Transverse colon (tissue), 3 donors: ENCODE data around the gene KLHL12.

Experiments used
- POLR2A ChIP-seq: fragments of 450-650 bp; IDR thresholded peaks from one replicate; pipeline ENCODE4 v1.6.1; 2016; ENCODE audit warnings: antibody characterized with exemption, mild to moderate bottlenecking, moderate library complexity
- TF ChIP-seq, protein P1 (sequence below), 5 experiments: fragments of 200-600 bp in 3 of 5; fragments of 450-650 bp in 2 of 5; sonication (generic) in 3 of 5; IDR thresholded peaks; 1 replicate in 2 of 5; 2 replicates in 3 of 5; pipeline ENCODE4 v1.5.1; 2016 to 2017; ENCODE audit warnings: antibody characterized with exemption in 5 of 5, inconsistent platforms in 3 of 5, mild to moderate bottlenecking in 2 of 5, moderate library complexity in 1 of 5

DNA sequence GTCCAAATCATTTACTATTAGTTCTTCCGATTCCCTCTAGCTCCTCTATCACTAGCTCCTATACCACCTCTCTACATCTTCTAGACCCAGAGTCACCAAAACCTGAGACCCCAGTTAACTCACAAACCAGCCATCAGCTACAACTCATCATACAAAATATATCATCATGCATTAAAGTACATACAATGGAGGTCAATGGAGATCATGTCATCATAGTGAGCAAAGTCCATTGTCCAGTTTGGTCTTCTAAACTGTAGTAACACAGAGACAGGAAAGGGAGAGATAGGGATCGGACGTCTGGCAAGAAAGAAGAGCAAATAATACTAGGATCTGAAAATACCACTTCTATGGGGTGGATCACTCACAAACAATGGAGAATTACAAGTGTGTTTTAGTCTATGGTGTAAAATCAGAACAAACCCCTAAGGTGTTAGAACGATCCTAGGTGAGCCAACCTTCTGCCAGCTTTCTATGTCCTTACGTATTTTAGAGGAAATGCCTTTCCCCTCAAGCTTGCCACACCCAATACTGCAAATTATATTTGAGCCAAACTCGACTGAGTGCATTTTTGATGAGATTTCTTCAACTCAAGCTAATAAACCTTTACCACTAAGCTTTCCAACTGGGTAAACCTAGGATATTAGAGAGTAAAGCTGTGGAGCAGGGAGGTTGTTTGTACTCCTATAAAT is 27.2 kb upstream of the KLHL12 start:
- TF ChIP-seq, protein P1, sequence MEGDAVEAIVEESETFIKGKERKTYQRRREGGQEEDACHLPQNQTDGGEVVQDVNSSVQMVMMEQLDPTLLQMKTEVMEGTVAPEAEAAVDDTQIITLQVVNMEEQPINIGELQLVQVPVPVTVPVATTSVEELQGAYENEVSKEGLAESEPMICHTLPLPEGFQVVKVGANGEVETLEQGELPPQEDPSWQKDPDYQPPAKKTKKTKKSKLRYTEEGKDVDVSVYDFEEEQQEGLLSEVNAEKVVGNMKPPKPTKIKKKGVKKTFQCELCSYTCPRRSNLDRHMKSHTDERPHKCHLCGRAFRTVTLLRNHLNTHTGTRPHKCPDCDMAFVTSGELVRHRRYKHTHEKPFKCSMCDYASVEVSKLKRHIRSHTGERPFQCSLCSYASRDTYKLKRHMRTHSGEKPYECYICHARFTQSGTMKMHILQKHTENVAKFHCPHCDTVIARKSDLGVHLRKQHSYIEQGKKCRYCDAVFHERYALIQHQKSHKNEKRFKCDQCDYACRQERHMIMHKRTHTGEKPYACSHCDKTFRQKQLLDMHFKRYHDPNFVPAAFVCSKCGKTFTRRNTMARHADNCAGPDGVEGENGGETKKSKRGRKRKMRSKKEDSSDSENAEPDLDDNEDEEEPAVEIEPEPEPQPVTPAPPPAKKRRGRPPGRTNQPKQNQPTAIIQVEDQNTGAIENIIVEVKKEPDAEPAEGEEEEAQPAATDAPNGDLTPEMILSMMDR (IDR thresholded peaks at IDR 0.05): no peak
- TF ChIP-seq POLR2A: no peak
